ENCODE data around the gene CTAG2.

Gene CTAG2

GRCh38 chrX:154657226-154657805 lies 3.9 kb upstream of the CTAG2 start:
- Histone ChIP-seq H3K27me3 (ENCODE audit: control insufficient read depth, insufficient read depth, low read length) (no peaks in the 10 kb centered on the region), H3K79me2 (no peaks in the 10 kb centered on the region), H3K4me2 (ENCODE audit: low read length) (no peak overlapping the region), H3K9me3 (ENCODE audit: control insufficient read depth, low read length) (no peaks in the 10 kb centered on the region), H3K9ac (no peak overlapping the region), H2AFZ (no peak overlapping the region), H3K36me3 (ENCODE audit: control insufficient read depth, insufficient read depth, low read length) (no peaks in the 10 kb centered on the region), H3K4me1 (no peaks in the 10 kb centered on the region), H3K27ac (no peak overlapping the region), H3K4me3 (ENCODE audit: low read depth, low read length) (no peak overlapping the region)
- TF ChIP-seq CTCF (IDR thresholded peaks at IDR 0.05): no peak

GRCh38 chrX:154655786-154656185 lies 2.4 kb upstream of the CTAG2 start:
- no peak overlapping the region for H2AFZ ChIP-seq
- H3K4me2 ChIP-seq (ENCODE audit: low read length): no peak overlapping the region
- H3K9me3 ChIP-seq (ENCODE audit: control insufficient read depth, low read length): no peaks in the 10 kb centered on the region
- H3K4me1 ChIP-seq: no peaks in the 10 kb centered on the region
- H3K27ac ChIP-seq: no peak overlapping the region
- H3K36me3 ChIP-seq (ENCODE audit: control insufficient read depth, insufficient read depth, low read length): no peaks in the 10 kb centered on the region
- no peaks in the 10 kb centered on the region for H3K79me2 ChIP-seq
- H3K9ac ChIP-seq: no peak overlapping the region
- TF ChIP-seq CTCF (IDR thresholded peaks at IDR 0.05): no peak
- H3K4me3 ChIP-seq (ENCODE audit: low read depth, low read length): no peak overlapping the region
- H3K27me3 ChIP-seq (ENCODE audit: control insufficient read depth, insufficient read depth, low read length): no peaks in the 10 kb centered on the region

- Histone ChIP-seq H3K4me1 (no peaks in the 10 kb centered on the region), H3K27me3 (ENCODE audit: control insufficient read depth, insufficient read depth, low read length) (no peaks in the 10 kb centered on the region), H3K9ac (no peak overlapping the region), H3K9me3 (ENCODE audit: control insufficient read depth, low read length) (no peaks in the 10 kb centered on the region), H3K79me2 (no peaks in the 10 kb centered on the region), H3K27ac (no peak overlapping the region), H3K36me3 (ENCODE audit: control insufficient read depth, insufficient read depth, low read length) (no peaks in the 10 kb centered on the region), H3K4me3 (ENCODE audit: low read depth, low read length) (no peak overlapping the region), H2AFZ (no peak overlapping the region), H3K4me2 (ENCODE audit: low read length) (no peak overlapping the region)
- TF ChIP-seq CTCF (IDR thresholded peaks at IDR 0.05): no peak
Measured at GRCh38 chrX:154655346-154655745, 2.0 kb upstream of the CTAG2 start.

- no peaks in the 10 kb centered on the region for H3K4me1 ChIP-seq
- no peaks in the 10 kb centered on the region for H3K36me3 ChIP-seq (ENCODE audit: control insufficient read depth, insufficient read depth, low read length)
- no peak overlapping the region for H3K4me3 ChIP-seq (ENCODE audit: low read depth, low read length)
- H3K9me3 ChIP-seq (ENCODE audit: control insufficient read depth, low read length): no peaks in the 10 kb centered on the region
- no peaks in the 10 kb centered on the region for H3K79me2 ChIP-seq
- no peaks in the 10 kb centered on the region for H3K27me3 ChIP-seq (ENCODE audit: control insufficient read depth, insufficient read depth, low read length)
- TF ChIP-seq CTCF (IDR thresholded peaks at IDR 0.05): no peak
- H3K4me2 ChIP-seq (ENCODE audit: low read length): no peak overlapping the region
- no peak overlapping the region for H2AFZ ChIP-seq
- no peak overlapping the region for H3K27ac ChIP-seq
- no peak overlapping the region for H3K9ac ChIP-seq
Measured at GRCh38 chrX:154654925-154655324, 1.5 kb upstream of the CTAG2 start.

GRCh38 chrX:154654372-154654771 lies 993 bp upstream of the CTAG2 start:
- no peak overlapping the region for H2AFZ ChIP-seq
- H3K9me3 ChIP-seq (ENCODE audit: control insufficient read depth, low read length): no peaks in the 10 kb centered on the region

More at GRCh38 chrX:154654372-154654771, 993 bp upstream of the CTAG2 start:
- H3K27me3 ChIP-seq (ENCODE audit: control insufficient read depth, insufficient read depth, low read length): no peaks in the 10 kb centered on the region
- H3K79me2 ChIP-seq: no peaks in the 10 kb centered on the region
- H3K9ac ChIP-seq: no peak overlapping the region
- no peak overlapping the region for H3K4me3 ChIP-seq (ENCODE audit: low read depth, low read length)
- no peak for TF ChIP-seq CTCF (IDR thresholded peaks at IDR 0.05)
- H3K36me3 ChIP-seq (ENCODE audit: control insufficient read depth, insufficient read depth, low read length): no peaks in the 10 kb centered on the region
- no peak overlapping the region for H3K4me2 ChIP-seq (ENCODE audit: low read length)
- H3K4me1 ChIP-seq: no peaks in the 10 kb centered on the region
- H3K27ac ChIP-seq: no peak overlapping the region
